ENCODE measurements around the gene PINK1. TPM values are rescaled to one million over a fixed set of nuclear protein-coding genes. Genes with fewer than 3 reads are reported as not detected.

Gene PINK1
- polyA plus RNA-seq, 1 of the 3 experiments (the other 2 are of a cell fraction): 24.4 TPM

GRCh38 chr1:20698195-20698910, 65.1 kb downstream of the PINK1 start:
- TF ChIP-seq SMC3 (IDR thresholded peaks at IDR 0.05; ENCODE audit: low read depth, low read length) (no peak), RCOR1 (IDR thresholded peaks at IDR 0.05; ENCODE audit: low read length) (no peak), POLR2AphosphoS5 (IDR thresholded peaks at IDR 0.05; ENCODE audit: low read depth, low read length) (no peak), ELF1 (IDR thresholded peaks at IDR 0.05) (no peak), EP300 (IDR thresholded peaks at IDR 0.05; ENCODE audit: borderline replicate concordance in 1 of 2, low read depth in 1 of 2, low read length in 1 of 2) (no peak), SIN3A (IDR thresholded peaks at IDR 0.05; ENCODE audit: borderline replicate concordance, low read depth, low read length) (no peak), TAF1 (IDR thresholded peaks at IDR 0.05; ENCODE audit: borderline replicate concordance, low read depth, low read length) (0 out of 2 replicates have a peak, but pooled peaks have one; percentile 10), CTCF (IDR thresholded peaks at IDR 0.05) (no peak), FOSL2 (IDR thresholded peaks at IDR 0.05; ENCODE audit: borderline replicate concordance, low read depth) (peak; percentile 61; the same call in 1 of the 2 replicates)
- H3F3A ChIP-seq (replicated peaks; ENCODE audit: insufficient read depth): peaks cover 9% of the 10 kb centered on the region
- DNase-seq: no peak
- no peaks in the 10 kb centered on the region for H3K36me3 ChIP-seq (replicated peaks in 1 of 2; ENCODE audit: control insufficient read depth in 1 of 2, insufficient read depth in 2 of 2, low read length in 1 of 2)
- peak overlapping the region; percentile 73; the same call in 1 of the 2 replicates for H3K9ac ChIP-seq
- ChIA-PET CTCF (interaction anchor here (1.0 to 7.0 kb wide), 7 partner anchors 10 to 514 kb away, joined by 3 to 127 read pairs (median 7); no protein-coding TSS in a partner anchor), POLR2A (no interaction called here)
- H3K79me2 ChIP-seq (ENCODE audit: insufficient read depth): no peaks in the 10 kb centered on the region
- H3K9me3 ChIP-seq: no peaks in the 10 kb centered on the region
- H3K4me3 ChIP-seq (ENCODE audit: low read depth in 2 of 2, low read length in 1 of 2): no peak overlapping the region; a peak in 1 of 4 replicates
- H4K20me1 ChIP-seq (ENCODE audit: insufficient read depth): no peaks in the 10 kb centered on the region
- H3K9me2 ChIP-seq: no peaks in the 10 kb centered on the region
- H3K27me3 ChIP-seq (ENCODE audit: insufficient read depth): no peaks in the 10 kb centered on the region
- 64% methylated on average over 15 of the region's 18 CpGs for WGBS (ENCODE audit: low lambda C conversion rate)
- H2AFZ ChIP-seq (ENCODE audit: low read depth): peak overlapping the region; percentile 91
- peaks cover 3 to 21% of the 10 kb centered on the region in 2 experiments; a peak in 3 of 4 replicates for H3K4me1 ChIP-seq (ENCODE audit: control insufficient read depth in 1 of 2, insufficient read depth in 2 of 2, low read depth in 1 of 2, low read length in 1 of 2)
- peak overlapping the region; percentile 97 for H3K4me2 ChIP-seq
- peak overlapping the region in 1 of 2 experiments; percentile 95; a peak in 2 of 4 replicates for H3K27ac ChIP-seq (ENCODE audit: low read depth in 2 of 2, low read length in 1 of 2)

- no peaks in the 10 kb centered on the region for H3K36me3 ChIP-seq (replicated peaks in 1 of 2; ENCODE audit: control insufficient read depth in 1 of 2, insufficient read depth in 2 of 2, low read length in 1 of 2)
- H3K4me3 ChIP-seq (ENCODE audit: low read depth in 2 of 2, low read length in 1 of 2): no peak overlapping the region
- H3K4me2 ChIP-seq: no peak overlapping the region
- no peaks in the 10 kb centered on the region for H3K9me2 ChIP-seq
- no peaks in the 10 kb centered on the region for H3K27me3 ChIP-seq (ENCODE audit: insufficient read depth)
- H3F3A ChIP-seq (replicated peaks; ENCODE audit: insufficient read depth): peaks cover 9% of the 10 kb centered on the region
- ChIA-PET CTCF (interaction anchor here (0.7 to 7.0 kb wide), 4 partner anchors 12 to 518 kb away, joined by 3 to 127 read pairs (median 3); no protein-coding TSS in a partner anchor), POLR2A (no interaction called here)
- TF ChIP-seq RXRA (IDR thresholded peaks at IDR 0.05; ENCODE audit: borderline replicate concordance, low read depth): no peak
- H4K20me1 ChIP-seq (ENCODE audit: insufficient read depth): no peaks in the 10 kb centered on the region
- WGBS (ENCODE audit: low lambda C conversion rate): 91% methylated on average over 9 of the region's 9 CpGs
- H3K9ac ChIP-seq: no peak overlapping the region
- DNase-seq: no peak
- H3K9me3 ChIP-seq: no peaks in the 10 kb centered on the region
- H3K79me2 ChIP-seq (ENCODE audit: insufficient read depth): no peaks in the 10 kb centered on the region
- H3K27ac ChIP-seq (ENCODE audit: low read depth in 2 of 2, low read length in 1 of 2): no peak overlapping the region
- H3K4me1 ChIP-seq (ENCODE audit: control insufficient read depth in 1 of 2, insufficient read depth in 2 of 2, low read depth in 1 of 2, low read length in 1 of 2): peaks cover 3 to 21% of the 10 kb centered on the region in 2 experiments; a peak in 3 of 4 replicates
- H2AFZ ChIP-seq (ENCODE audit: low read depth): no peak overlapping the region
These were observed 66.3 kb downstream of the PINK1 start for GRCh38 chr1:20699558-20699957.
